Dedifferentiated amniotic fluid mesenchymal stem cell (primary cell): Measurements from ENCODE around the gene CCND1.
"Not testable (repeated sequence)": the region's sequence is repeated elsewhere in the genome, so short reads cannot be mapped to it uniquely, and the experiment has no call there.

Source experiments
- DNase-seq: peaks from one replicate; pipeline ENCODE4 v3.0.0-alpha.2; 2016; ENCODE audit errors: extremely low spot score

Gene CCND1

GRCh38 chr11:69666752-69667536 lies 26.0 kb downstream of the CCND1 start:
- no peak for DNase-seq

- DNase-seq = no peak
These were observed 27.0 kb downstream of the CCND1 start for GRCh38 chr11:69667619-69668604.

- no peak for DNase-seq
These were observed 28.5 kb downstream of the CCND1 start for GRCh38 chr11:69669486-69669885.

GRCh38 chr11:69670158-69670845 lies 29.3 kb downstream of the CCND1 start:
- peak; percentile 80 for DNase-seq

GRCh38 chr11:69671734-69672465 lies 30.9 kb downstream of the CCND1 start:
- no peak for DNase-seq

GRCh38 chr11:69674267-69674885 lies 33.4 kb downstream of the CCND1 start:
- peak; percentile 77 for DNase-seq

GRCh38 chr11:69674886-69675714 lies 34.1 kb downstream of the CCND1 start, which contains the start of gene LTO1:
LTO1 (minus strand) TSS chr11:69675353; CDS start chr11:69675239, 114 bp downstream.
- DNase-seq = peak; percentile 94

GRCh38 chr11:69677749-69678148 lies 36.8 kb downstream of the CCND1 start:
- DNase-seq = no peak

GRCh38 chr11:69680688-69681087 lies 39.7 kb downstream of the CCND1 start:
- DNase-seq = no peak

- no peak for DNase-seq
These were observed 41.3 kb downstream of the CCND1 start for GRCh38 chr11:69682221-69682620.

- no peak for DNase-seq
These were observed 41.8 kb downstream of the CCND1 start for GRCh38 chr11:69682681-69683326.

GRCh38 chr11:69683764-69684333 lies 42.9 kb downstream of the CCND1 start:
- no peak for DNase-seq

GRCh38 chr11:69684651-69685050 lies 43.7 kb downstream of the CCND1 start:
- no peak for DNase-seq

- DNase-seq = no peak
These were observed 44.4 kb downstream of the CCND1 start for GRCh38 chr11:69685348-69685747.

GRCh38 chr11:69686452-69686851 lies 45.5 kb downstream of the CCND1 start:
- DNase-seq = no peak

- DNase-seq = no peak
These were observed 45.9 kb downstream of the CCND1 start for GRCh38 chr11:69686856-69687255.

- not testable (repeated sequence) for DNase-seq
These were observed 47.2 kb downstream of the CCND1 start for GRCh38 chr11:69687969-69688771.
